ENCODE results near the gene ALDH3B2.
A peak's percentile ranks its signal among the peaks of the same experiment; 100 is the strongest.

ALDH3B2 gene

DNA sequence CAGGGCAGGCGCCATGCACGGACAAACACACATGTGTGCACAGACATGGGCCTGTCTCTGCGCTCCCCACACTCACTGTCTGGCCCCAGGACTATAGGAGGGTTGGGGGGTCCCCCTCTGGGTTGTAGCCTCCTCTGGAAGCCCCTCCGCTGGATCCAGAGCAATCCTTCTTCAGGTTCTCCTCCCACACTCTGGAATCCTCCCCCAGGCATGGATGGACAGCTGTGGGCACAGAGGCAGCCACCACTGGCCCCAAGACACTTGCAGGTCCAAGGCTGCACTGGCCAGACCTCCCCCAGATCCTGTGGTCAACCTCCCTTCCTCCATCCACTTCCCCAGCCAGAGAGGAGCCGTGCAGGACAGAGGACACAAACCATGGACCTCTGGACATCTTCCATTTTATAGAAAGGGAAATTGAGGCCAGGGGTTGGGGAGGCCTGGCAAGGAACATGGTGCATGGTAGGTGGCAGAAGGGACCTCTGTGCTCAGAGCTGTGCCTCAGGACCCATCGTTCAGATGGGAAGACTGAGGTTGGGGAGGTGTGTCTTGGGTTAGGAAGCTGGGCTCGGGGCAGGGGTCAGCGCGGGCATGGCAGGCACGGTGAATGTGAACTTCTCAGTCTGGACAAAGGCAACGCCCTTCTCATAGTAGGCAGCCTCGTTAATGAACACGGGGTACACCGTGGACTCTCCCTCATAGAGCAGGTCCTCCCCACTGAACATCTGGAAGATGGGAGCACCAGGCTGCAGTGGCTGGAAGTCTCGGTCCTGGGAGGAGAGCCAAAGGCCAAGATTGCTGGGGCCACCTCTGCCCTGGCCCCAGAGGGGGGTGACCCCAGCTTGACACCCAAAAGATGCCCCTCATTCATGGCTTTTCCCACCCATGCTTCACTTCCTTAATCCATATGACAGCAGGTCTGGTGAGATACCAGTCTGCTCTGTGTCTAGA lies 32.0 kb downstream of the ALDH3B2 start:
- H3K4me3 ChIP-seq (ENCODE audit: low read length): no peak overlapping the region
- DNase-seq (ENCODE audit: low read depth): no peak
- TF ChIP-seq, protein P1, sequence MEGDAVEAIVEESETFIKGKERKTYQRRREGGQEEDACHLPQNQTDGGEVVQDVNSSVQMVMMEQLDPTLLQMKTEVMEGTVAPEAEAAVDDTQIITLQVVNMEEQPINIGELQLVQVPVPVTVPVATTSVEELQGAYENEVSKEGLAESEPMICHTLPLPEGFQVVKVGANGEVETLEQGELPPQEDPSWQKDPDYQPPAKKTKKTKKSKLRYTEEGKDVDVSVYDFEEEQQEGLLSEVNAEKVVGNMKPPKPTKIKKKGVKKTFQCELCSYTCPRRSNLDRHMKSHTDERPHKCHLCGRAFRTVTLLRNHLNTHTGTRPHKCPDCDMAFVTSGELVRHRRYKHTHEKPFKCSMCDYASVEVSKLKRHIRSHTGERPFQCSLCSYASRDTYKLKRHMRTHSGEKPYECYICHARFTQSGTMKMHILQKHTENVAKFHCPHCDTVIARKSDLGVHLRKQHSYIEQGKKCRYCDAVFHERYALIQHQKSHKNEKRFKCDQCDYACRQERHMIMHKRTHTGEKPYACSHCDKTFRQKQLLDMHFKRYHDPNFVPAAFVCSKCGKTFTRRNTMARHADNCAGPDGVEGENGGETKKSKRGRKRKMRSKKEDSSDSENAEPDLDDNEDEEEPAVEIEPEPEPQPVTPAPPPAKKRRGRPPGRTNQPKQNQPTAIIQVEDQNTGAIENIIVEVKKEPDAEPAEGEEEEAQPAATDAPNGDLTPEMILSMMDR (conservative IDR thresholded peaks at IDR 0.05; ENCODE audit: low read length): no peak

DNA sequence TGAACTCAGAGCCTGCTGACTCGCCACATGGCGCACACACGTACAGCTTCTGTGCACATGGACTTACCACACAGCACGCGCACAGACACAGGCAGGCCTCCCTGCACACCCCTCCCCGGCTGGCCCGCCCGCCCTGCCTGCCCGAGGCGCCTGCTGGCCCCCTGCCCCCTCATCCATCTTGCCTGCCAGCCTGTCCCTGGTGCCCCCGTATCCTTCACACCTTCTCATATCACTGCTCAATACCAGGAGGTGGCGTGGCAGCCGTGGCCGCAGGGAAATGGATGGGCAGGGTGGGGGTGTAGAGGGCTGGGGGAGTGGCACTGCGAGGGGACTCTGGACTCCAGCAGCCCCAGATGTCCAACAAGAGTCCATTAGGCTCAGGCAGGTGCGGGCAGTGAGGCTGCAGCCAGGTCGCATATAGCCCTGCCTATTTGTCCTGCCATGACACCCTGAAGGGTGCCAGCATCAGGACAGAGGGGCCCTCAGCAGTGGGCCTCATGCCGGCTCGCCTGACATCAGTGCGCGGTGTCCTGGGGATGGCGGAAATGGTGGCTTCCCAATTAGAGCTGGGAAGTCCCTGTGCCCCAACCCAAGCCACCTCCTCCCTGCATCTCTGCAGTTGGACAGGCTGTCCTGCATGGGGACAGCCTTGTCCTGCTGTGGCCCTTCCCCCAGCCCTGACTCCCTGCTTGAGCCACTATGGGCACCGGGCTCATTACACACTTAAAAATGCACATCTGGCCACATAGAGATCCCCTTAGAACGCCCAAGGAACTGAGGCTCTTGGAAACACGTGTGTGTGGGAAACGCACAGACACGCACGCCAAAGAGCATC lies 32.9 kb downstream of the ALDH3B2 start:
- no peak overlapping the region for H3K4me3 ChIP-seq (ENCODE audit: low read length)
- DNase-seq (ENCODE audit: low read depth): no peak
- TF ChIP-seq, protein P1 (conservative IDR thresholded peaks at IDR 0.05; ENCODE audit: low read length): no peak

DNA sequence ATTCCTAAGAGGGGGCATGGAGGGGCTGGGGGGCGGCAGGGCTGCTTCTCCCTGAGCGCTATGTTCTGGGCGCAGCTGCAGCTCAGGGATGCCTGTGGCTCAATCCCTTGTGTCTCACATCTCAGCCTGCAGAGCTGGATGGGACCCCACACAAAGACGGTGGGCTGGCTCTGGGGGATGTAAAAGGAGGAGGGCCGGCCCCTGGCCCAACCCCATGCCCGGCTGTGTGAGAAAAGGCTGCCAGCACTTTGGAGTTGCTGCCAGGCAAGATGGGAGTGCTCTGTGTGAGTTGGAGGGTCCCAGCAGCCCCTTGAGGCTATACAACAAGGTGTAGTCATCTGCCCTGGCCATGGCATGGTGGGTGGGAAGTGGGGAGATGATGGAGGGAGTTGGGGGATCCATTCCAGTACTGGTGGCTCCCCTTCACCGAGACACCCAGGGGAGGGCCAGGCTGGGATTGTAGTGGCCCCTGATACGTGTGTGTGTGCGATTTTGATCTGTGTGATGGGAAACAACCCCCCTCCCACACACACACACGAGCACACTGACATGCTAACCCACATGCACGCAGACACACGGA lies 33.6 kb downstream of the ALDH3B2 start:
- no peak for DNase-seq (ENCODE audit: low read depth)
- TF ChIP-seq, protein P1 (conservative IDR thresholded peaks at IDR 0.05; ENCODE audit: low read length): no peak

DNA sequence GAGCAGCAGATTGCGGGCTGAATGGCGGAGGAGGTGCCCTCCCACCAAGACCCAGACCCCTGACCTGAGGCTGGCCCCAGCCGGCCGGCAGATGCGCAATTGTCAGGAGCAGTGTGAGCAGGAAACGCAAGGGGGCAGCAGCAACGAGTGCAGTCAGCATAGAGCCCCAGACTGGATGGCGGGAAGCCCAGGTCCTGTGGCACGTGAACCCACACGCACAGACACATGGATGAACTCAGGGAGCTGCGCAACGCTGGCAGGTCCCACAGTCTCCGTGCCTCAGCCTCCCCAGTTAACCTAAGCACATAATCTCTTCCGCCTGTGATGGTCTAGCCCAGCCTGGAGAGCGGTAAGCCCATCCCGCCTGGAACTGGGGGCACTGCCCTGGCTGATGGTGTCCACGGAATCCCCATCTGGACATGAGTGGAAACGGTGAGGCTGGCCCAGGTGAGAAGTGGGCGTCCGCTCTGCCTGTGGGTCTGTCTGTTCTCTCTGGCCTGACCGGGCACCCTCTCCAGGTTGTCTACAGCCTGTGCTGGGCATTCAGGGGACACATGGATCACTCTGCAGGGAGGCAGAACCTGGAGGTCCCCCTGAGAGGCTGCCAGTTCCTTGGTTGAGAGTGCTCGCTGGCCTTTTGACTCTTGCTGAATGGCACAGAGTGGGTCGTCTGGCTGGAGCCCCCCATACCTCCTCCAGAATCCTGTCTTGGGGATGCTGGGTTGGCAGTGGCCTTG lies 34.2 kb downstream of the ALDH3B2 start:
- H3K4me3 ChIP-seq (ENCODE audit: low read length): no peak overlapping the region
- peak; percentile 60 for DNase-seq (ENCODE audit: low read depth)
- TF ChIP-seq, protein P1 (conservative IDR thresholded peaks at IDR 0.05; ENCODE audit: low read length): peak; percentile 64

More for the DNA sequence above, 33.6 kb downstream of the ALDH3B2 start:
- no peak overlapping the region for H3K4me3 ChIP-seq (ENCODE audit: low read length)

DNA sequence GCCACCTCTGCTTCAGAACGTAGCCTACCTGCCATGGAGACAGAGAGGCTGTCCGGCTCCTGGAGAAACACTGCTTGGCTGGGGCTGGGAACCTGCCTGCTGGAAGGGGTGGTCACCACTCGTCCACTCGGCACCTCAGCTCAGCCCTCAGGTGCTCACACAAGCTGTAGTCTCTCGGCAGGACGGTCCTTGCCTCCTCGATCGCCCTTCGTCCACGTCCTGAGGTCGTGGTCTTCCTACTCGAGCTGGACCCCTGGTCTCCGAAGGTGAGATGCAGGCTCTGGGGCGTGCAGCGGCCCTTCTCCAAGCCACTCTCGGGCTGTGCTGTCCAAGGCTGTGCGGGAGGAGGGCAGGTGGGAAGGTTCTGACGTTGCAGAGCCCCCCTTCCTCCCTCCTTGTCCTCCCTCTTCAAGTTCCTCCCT lies 35.0 kb downstream of the ALDH3B2 start, which contains the start of gene TBX10:
TSS of gene TBX10 (minus strand) at position 326 of the 422 bp plus-strand sequence. CDS start at position 35, 291 bp downstream.
- no peak within 1 kb of the TSS for H3K4me3 ChIP-seq (ENCODE audit: low read length)
- TF ChIP-seq, protein P1 (conservative IDR thresholded peaks at IDR 0.05; ENCODE audit: low read length): no peak
- no peak for DNase-seq (ENCODE audit: low read depth)
